MM.1S (cell line): ENCODE measurements around the gene ANXA6.

Experiments
- CTCF ChIP-seq: fragments of 300-600 bp; sonication (generic); IDR thresholded peaks from 2 replicates; pipeline ENCODE4 v1.5.1; 2016; ENCODE audit warnings: antibody characterized with exemption, low read length, mixed read lengths
- EZH2 ChIP-seq: fragments of 300-600 bp; sonication (generic); optimal IDR thresholded peaks from 2 replicates; pipeline ENCODE3; 2017; ENCODE audit warnings: low read depth, mild to moderate bottlenecking, antibody characterized with exemption, low read length, mixed read lengths

DNA sequence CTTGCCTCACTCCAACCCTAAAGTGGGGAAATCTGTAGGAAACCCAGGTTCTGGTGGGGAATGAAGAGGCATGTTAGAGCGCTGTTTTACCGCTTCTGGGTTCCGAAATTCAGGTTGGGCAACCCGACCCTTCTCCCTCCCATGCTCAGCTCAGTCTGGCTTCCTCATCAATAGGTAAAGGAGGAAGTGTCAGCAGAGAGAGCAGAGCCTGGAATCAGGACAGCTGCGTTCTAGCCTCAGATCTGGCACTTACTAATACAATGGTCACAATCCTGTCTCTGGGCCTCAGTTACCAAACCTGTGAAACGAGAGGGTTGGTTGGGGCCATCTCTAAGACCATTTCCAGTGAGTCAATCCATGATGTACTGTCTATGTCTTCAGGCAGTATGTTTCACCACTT is 60.5 kb downstream of the ANXA6 start:
- no peak for TF ChIP-seq EZH2
- no peak for TF ChIP-seq CTCF
